A549 (cell line): ENCODE measurements around the gene CTIF.

Source experiments
- CTCF ChIP-seq: fragments of >200 bp; sonication (Bioruptor Twin); formaldehyde crosslinking; IDR thresholded peaks from 3 replicates; pipeline ENCODE4 v1.5.1; 2016
- FOSL2 ChIP-seq, 2 experiments: fragments of 450-650 bp in 1 of 2; fragments of >200 bp in 1 of 2; sonication (Bioruptor Twin) in 1 of 2; formaldehyde crosslinking; IDR thresholded peaks; 2 replicates each; pipeline versions ENCODE4 v1.5.0 to v1.6.1; 2016 to 2020; ENCODE audit warnings: mild to moderate bottlenecking in 1 of 2, moderate library complexity in 1 of 2

GRCh38 chr18:48576457-48576771, 37.6 kb downstream of the CTIF start:
- no peak for TF ChIP-seq CTCF
- TF ChIP-seq FOSL2 (IDR thresholded peaks at IDR 0.05): no peak
- no peak for TF ChIP-seq FOSL2 (CRISPR knock-in tag; IDR thresholded peaks at IDR 0.05)
